HUES64 (cell line): Measurements from ENCODE around the gene PRDM11.

Experiments
- H3K27ac ChIP-seq: 2 replicates; pipeline ENCODE4 v1.7.0; 2013; ENCODE audit warnings: low read depth, low read length, inconsistent platforms
- H3K27me3 ChIP-seq: 2 replicates; pipeline ENCODE4 v1.6.1; 2013; ENCODE audit warnings: mild to moderate bottlenecking, low read length; ENCODE audit not compliant: insufficient read depth
- H3K36me3 ChIP-seq: 2 replicates; pipeline ENCODE4 v1.6.1; 2013; ENCODE audit warnings: mild to moderate bottlenecking, low read length; ENCODE audit not compliant: insufficient read depth
- H3K4me1 ChIP-seq: 2 replicates; pipeline ENCODE4 v1.6.1; 2013; ENCODE audit warnings: mild to moderate bottlenecking, low read length, moderate library complexity; ENCODE audit not compliant: insufficient read depth
- H3K4me3 ChIP-seq: 2 replicates; pipeline ENCODE4 v1.5.1; 2013; ENCODE audit warnings: mild to moderate bottlenecking, low read length, moderate library complexity
- H3K9ac ChIP-seq: 2 replicates; pipeline ENCODE4 v1.6.1; 2013; ENCODE audit warnings: mild to moderate bottlenecking, low read depth, low read length
- H3K9me3 ChIP-seq: 2 replicates; pipeline ENCODE4 v1.6.1; 2013; ENCODE audit warnings: low read depth, low read length; ENCODE audit not compliant: insufficient read depth
- WGBS: fragments of 150-250, 120-280 bp; methylation state at CpG from one replicate; pipeline ENCODE4 v1.1.7; 2013; ENCODE audit warnings: missing lambda C conversion rate; 5-methylcytosine and 5-hydroxymethylcytosine counted together

PRDM11 gene

GRCh38 chr11:45274206-45274605, 127.8 kb downstream of the PRDM11 start:
- Histone ChIP-seq H3K27ac (no peak overlapping the region), H3K9me3 (peaks cover 3% of the 10 kb centered on the region; the same call in 1 of the 2 replicates), H3K4me1 (no peaks in the 10 kb centered on the region), H3K27me3 (no peaks in the 10 kb centered on the region), H3K9ac (no peak overlapping the region), H3K4me3 (no peak overlapping the region), H3K36me3 (no peaks in the 10 kb centered on the region)
- WGBS: 63% methylated on average over 4 of the region's 4 CpGs

DNA sequence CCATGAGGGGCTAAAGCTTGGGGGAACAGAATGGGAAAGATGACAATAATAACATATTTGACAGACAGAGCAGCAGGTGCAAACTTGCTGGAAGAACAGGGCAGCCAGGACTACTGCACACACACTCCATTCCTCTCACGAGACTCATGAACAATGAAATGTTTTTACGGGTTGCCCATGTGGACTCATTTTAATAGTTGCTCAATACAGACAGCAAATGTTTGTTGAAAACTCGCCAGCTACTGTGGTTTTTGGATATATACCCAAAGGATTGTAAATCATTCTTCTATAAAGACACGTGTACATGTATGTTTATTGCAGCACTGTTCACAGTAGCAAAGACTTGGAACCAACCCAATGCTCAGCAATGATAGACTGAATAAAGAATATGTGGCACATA, 129.4 kb downstream of the PRDM11 start:
- Histone ChIP-seq H3K36me3 (no peaks in the 10 kb centered on the region), H3K27ac (no peak overlapping the region), H3K9ac (no peak overlapping the region), H3K27me3 (no peaks in the 10 kb centered on the region), H3K4me1 (no peaks in the 10 kb centered on the region), H3K9me3 (peaks cover 12% of the 10 kb centered on the region), H3K4me3 (no peak overlapping the region)
- WGBS: 92% methylated on average over 4 of the region's 4 CpGs

GRCh38 chr11:45278714-45279113, 132.3 kb downstream of the PRDM11 start:
- no peaks in the 10 kb centered on the region for H3K36me3 ChIP-seq
- H3K4me3 ChIP-seq: no peak overlapping the region
- H3K4me1 ChIP-seq: 0 out of 2 replicates have a peak, but pooled peaks cover 5% of the 10 kb centered on the region
- H3K27ac ChIP-seq: no peak overlapping the region
- WGBS: 92% methylated on average over 4 of the region's 4 CpGs
- H3K9me3 ChIP-seq: peaks cover 12% of the 10 kb centered on the region
- no peak overlapping the region for H3K9ac ChIP-seq
- H3K27me3 ChIP-seq: peaks cover under 1% of the 10 kb centered on the region; the same call in 1 of the 2 replicates

- no peak overlapping the region for H3K4me3 ChIP-seq
- 0 out of 2 replicates have a peak, but pooled peaks cover 5% of the 10 kb centered on the region for H3K4me1 ChIP-seq
- H3K36me3 ChIP-seq: no peaks in the 10 kb centered on the region
- H3K27ac ChIP-seq: no peak overlapping the region
- H3K9me3 ChIP-seq: peaks cover 12% of the 10 kb centered on the region
- H3K9ac ChIP-seq: no peak overlapping the region
- peaks cover 10% of the 10 kb centered on the region for H3K27me3 ChIP-seq
- 91% methylated on average over 2 of the region's 2 CpGs for WGBS
These were observed 133.2 kb downstream of the PRDM11 start for GRCh38 chr11:45279645-45280044.

GRCh38 chr11:45280449-45280848, 134.0 kb downstream of the PRDM11 start:
- 73% methylated on average over 3 of the region's 3 CpGs for WGBS
- Histone ChIP-seq H3K27me3 (peaks cover 18% of the 10 kb centered on the region), H3K9ac (no peak overlapping the region), H3K36me3 (no peaks in the 10 kb centered on the region), H3K27ac (no peak overlapping the region), H3K4me1 (0 out of 2 replicates have a peak, but pooled peaks cover 8% of the 10 kb centered on the region), H3K9me3 (peaks cover 12% of the 10 kb centered on the region), H3K4me3 (no peak overlapping the region)

- H3K9ac ChIP-seq: no peak overlapping the region
- no peaks in the 10 kb centered on the region for H3K36me3 ChIP-seq
- 84% methylated on average over 6 of the region's 6 CpGs for WGBS
- 0 out of 2 replicates have a peak, but pooled peaks cover 8% of the 10 kb centered on the region for H3K4me1 ChIP-seq
- peaks cover 12% of the 10 kb centered on the region for H3K9me3 ChIP-seq
- H3K4me3 ChIP-seq: no peak overlapping the region
- no peak overlapping the region for H3K27ac ChIP-seq
- peaks cover 20% of the 10 kb centered on the region for H3K27me3 ChIP-seq
These were observed 135.6 kb downstream of the PRDM11 start for GRCh38 chr11:45282081-45282480.
